Left ventricle myocardium superior (tissue), 1 donor: Measurements from ENCODE around the gene HBG1. TPM values are rescaled to one million over a fixed set of nuclear protein-coding genes. Genes with fewer than 3 reads are reported as not detected.
"Not testable (repeated sequence)": the region's sequence is repeated elsewhere in the genome, so short reads cannot be mapped to it uniquely, and the experiment has no call there.

Source experiments
- ATAC-seq: fragments of 200-7000 bp; cut with Tn5 transposase; one replicate; pipeline ENCODE4 v1.9.1; 2020; ENCODE audit warnings: mild to moderate bottlenecking, moderate library complexity
- DNase-seq: peaks from one replicate; pipeline ENCODE4 v3.0.0-alpha.2; 2020
- intact Hi-C: fragments of 100-400 bp; cut with micrococcal nuclease; formaldehyde crosslinking; loops from one replicate; pipeline ENCODE4 v1.11.0; 2022
- total RNA-seq: library from RNA; stranded (reverse); fragmentation: NEBNext Ultra II Directional; extraction: Animal tissue kit (Norgen Biotek cat#: 25700); gene quantifications from one replicate; pipeline ENCODE4 v1.2.1, GENCODE V29; 2021
- donor health status: DM: no; HTN: yes; CAD: no; lungs with severe emphysema.

Gene HBG1
- total RNA-seq, 1 donor from 2014 or later: not detected

DNA sequence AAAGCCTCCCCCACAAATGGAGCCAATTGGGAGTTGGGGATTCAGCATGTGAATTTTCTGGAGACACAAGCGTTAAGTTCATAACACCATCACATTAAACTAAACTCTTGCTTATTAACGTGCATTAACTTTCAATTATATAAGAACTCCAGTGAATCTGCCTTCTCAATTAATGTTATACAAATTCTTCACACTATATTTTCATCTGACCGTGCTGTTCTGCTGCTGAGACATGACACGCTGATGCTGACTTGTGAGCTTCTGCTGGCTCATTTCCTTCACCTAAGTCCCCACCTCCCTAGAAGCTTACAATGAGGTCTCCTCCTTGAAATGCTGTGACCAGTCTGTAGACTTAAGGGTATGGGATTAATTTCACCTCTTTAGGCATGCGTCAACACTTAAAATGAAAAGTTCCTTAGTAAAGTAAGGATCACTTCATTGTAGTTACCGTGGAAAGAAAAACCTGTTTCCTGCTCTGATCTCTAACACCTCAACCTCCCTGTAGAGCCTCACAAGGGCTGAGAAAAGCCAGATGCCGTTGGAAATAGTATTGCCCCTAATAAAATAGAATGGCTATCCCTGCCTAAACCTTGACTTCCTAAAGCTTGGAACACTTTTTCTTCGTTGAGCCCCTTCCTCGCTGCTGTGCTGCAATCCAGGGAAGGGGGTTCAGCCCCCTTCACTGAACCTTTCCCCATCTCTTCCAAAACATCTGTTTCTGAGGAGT is 2.7 kb upstream of the HBG1 start:
- DNase-seq: no peak
- no peak for ATAC-seq
- intact Hi-C loops: no loop called here

DNA sequence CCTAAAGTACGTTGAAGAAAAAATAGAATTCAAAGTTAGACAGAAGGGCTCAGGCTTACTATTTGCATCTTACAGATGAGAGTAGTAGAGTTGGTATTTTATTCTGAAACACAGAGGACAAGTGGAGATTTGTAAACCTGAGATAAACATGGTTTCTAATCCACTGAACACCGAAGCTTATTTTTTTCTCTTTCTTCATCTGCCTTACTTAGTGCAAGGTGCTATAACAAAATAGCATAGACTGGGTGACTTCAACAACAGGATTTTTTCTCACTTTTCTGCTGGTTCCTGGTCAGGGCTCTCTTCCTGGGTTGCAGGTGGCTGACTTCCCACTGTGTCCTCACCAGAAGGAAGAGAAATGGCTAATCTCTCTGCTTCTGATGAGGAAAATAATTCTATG is 2.1 kb upstream of the HBG1 start:
- intact Hi-C loops: no loop called here
- ATAC-seq (no peak), DNase-seq (no peak)

GRCh38 chr11:5250543-5251204 is 1.0 kb upstream of the HBG1 start:
- DNase-seq (no peak), ATAC-seq (no peak)
- intact Hi-C loops: no loop called here

- intact Hi-C loops, DNase-seq, ATAC-seq: not testable (repeated sequence)
Observed at GRCh38 chr11:5248498-5248897, 1.2 kb downstream of the HBG1 start.

- ATAC-seq (no peak), DNase-seq (no peak)
- intact Hi-C loops: no loop called here
Observed at GRCh38 chr11:5247472-5248192, 2.0 kb downstream of the HBG1 start.

DNA sequence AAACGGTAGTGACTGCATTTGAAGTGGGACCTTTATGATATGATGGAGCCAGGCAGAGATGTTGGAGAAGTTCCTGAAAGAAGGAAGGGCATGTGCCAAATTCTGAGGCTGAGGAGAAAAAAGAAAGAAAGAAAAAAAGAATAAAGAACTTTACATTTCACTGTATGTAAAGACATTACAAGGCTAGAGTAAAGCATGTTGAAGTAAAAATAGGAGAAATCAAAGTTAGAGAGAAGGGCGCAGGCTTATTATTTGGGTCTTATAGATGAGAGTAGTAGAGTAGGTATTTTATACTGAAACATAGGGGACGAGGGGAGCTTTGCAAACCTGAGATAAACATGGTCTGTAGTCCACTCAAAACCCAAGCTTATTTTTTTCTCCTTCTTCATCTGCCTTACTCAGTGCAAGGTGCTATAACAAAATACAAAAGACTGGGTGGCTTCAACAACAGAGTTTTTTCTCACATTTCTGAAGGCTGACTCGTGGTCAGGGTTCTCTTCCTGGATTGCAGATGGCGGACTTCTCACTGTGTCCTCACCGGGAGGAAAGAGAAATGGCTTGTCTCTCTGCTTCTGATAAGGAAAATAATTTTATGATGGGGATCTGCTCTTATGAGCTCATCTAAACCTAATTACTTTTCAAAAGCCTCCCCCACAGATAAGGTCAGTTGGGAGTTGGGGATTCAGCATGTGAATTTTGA is 2.7 kb downstream of the HBG1 start:
- intact Hi-C loops: no loop called here
- ATAC-seq: no peak
- DNase-seq: no peak

DNA sequence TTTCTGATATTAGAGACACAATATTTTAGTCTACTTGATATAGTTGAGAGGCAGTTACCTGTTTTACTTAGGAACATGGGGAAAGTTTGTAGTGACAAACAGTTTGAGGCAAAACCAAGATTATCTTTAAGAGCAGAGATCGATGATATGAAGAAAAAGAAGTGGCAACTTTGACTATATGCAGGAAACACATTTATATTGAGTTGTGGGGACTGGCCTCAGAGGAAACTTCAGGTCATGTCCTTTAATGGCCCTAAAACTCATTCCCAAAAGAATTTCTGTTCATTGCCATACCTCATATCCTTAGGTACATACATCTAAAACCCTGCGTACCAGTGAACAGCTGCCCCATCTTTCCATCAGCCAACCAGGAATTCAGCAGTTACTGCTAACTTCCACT is 4.5 kb downstream of the HBG1 start:
- ATAC-seq (no peak), DNase-seq (no peak)
- intact Hi-C loops: no loop called here

DNA sequence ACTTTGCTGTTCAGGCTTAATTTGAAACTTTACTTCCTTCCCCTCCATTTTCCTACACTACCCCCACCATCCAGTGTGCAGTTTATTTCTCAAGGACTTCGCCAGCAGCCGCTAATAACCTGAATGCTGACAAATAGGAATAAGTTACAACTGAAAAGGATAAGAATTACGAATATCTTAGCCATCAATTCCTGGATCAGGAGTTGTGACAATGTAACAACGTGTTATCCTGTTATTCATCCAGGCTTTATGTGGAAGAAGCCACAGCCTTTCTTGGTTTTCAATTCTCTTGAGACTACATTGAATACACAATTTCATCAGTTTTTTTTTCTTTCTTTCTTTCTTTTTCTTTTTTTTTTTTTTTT is 5.9 kb downstream of the HBG1 start:
- intact Hi-C loops: no loop called here
- ATAC-seq: no peak

GRCh38 chr11:5242933-5243815 is 6.5 kb downstream of the HBG1 start:
- intact Hi-C loops: no loop called here

More for the DNA sequence above, 5.9 kb downstream of the HBG1 start:
- DNase-seq: no peak

DNA sequence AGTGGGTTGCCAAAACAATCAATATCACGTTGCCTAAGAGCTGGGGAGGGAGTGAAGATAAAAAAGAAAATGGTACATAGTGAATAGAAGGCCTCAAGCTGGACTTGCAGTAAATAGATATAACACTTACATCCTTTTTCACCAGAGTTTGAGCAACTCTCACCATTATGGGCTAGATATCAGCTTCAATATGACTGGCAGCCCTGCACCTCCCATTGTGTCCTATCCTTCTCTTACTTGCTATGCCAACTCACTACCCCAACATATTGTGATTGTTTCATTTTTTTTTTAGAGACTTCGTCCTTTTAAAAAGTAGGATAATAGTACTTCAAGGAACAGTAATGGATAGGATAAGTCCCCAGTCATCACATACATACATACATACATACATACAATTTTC is 7.4 kb downstream of the HBG1 start:
- DNase-seq (no peak), ATAC-seq (no peak)
- intact Hi-C loops: no loop called here

More at GRCh38 chr11:5242933-5243815, 6.5 kb downstream of the HBG1 start:
- ATAC-seq: no peak
- no peak for DNase-seq

GRCh38 chr11:5241458-5241857 is 8.2 kb downstream of the HBG1 start:
- intact Hi-C loops: no loop called here
- DNase-seq: no peak
- no peak for ATAC-seq

- intact Hi-C loops: no loop called here
- DNase-seq: no peak
- no peak for ATAC-seq
Observed at GRCh38 chr11:5240458-5240857, 9.2 kb downstream of the HBG1 start.

- ATAC-seq (no peak), DNase-seq (no peak)
- intact Hi-C loops: no loop called here
Observed at GRCh38 chr11:5240056-5240455, 9.6 kb downstream of the HBG1 start.

- intact Hi-C loops: no loop called here
- ATAC-seq (no peak), DNase-seq (no peak)
Observed at GRCh38 chr11:5239046-5239445, 10.6 kb downstream of the HBG1 start.

DNA sequence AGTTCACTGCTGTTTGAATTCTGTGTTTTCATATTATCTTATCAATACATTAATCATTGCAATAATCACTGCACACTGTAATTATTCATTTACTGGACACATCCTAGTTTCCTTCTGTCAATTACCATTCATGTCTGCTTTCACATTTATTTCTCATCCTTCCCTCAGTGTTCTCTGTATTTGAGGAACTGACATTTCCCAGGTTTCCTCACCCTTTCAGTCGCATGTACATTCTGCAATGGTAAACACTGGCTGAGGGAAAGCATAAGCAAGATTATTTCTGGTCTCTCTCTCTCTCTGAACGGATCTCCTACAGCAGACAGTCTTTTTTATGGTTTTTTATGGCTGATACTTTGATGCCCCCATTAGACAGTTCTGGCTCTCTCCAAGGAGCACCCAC is 11.2 kb downstream of the HBG1 start:
- ATAC-seq (no peak), DNase-seq (no peak)
- intact Hi-C loops: no loop called here

GRCh38 chr11:5237420-5237819 is 12.2 kb downstream of the HBG1 start:
- ATAC-seq (no peak), DNase-seq (no peak)
- intact Hi-C loops: no loop called here

DNA sequence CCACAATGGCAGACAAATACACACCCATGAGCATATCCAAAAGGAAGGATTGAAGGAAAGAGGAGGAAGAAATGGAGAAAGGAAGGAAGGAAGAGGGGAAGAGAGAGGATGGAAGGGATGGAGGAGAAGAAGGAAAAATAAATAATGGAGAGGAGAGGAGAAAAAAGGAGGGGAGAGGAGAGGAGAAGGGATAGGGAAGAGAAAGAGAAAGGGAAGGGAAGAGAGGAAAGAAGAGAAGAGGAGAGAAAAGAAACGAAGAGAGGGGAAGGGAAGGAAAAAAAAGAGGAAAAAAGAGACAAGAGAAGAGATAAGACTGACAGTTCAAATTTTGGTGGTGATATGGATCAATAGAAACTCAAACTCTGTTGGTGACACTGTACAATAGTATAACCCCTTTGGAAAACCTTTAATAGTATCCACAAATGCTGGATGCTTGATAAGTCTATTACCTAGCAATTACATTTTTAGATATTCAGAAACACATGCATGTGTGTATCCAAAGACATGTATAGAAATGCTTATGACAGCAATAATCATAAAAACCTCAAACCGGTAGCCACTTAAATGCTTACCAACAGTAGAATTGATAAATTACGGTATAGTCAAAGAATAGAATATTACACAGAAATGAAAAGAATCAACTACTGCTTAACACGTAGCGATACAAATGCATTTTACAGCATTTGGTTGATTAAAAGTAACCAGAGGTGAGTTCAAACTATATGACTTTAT is 14.1 kb downstream of the HBG1 start:
- intact Hi-C loops: no loop called here
- DNase-seq (no peak), ATAC-seq (no peak)

GRCh38 chr11:5234381-5234834 is 15.2 kb downstream of the HBG1 start, which contains the start of gene HBD:
Gene HBD (minus strand): TSS chr11:5234483. CDS start chr11:5234433, 50 bp downstream.
- DNase-seq (no peak), ATAC-seq (no peak)
- intact Hi-C loops: no loop called here
